Omental fat pad (tissue), 4 donors: ENCODE measurements around the gene ATP6V0E2. TPM values are rescaled to one million over a fixed set of nuclear protein-coding genes. Genes with fewer than 3 reads are reported as not detected.
A peak's percentile ranks its signal among the peaks of the same experiment; 100 is the strongest.

Experiments
- ATAC-seq: fragments of 150-250 bp; one replicate; pipeline ENCODE4 v1.9.1; 2016; ENCODE audit warnings: mild to moderate bottlenecking, moderate library complexity; ENCODE audit not compliant: low FRiP score
- DNase-seq: peaks from one replicate; pipeline ENCODE4 v3.0.0-alpha.2; 2019; ENCODE audit warnings: low spot score
- total RNA-seq, 4 donors: library from RNA; depleted of rRNA; stranded (reverse); fragments of >200 nt; gene quantifications; one replicate each; pipeline ENCODE4 v1.1.0, GENCODE V29; 2016
- TF ChIP-seq, protein P1 (sequence below), 3 donors: fragments of 450-650 bp; IDR thresholded peaks; one replicate each; pipeline ENCODE4 v1.5.1; 2016 to 2017; ENCODE audit warnings: antibody characterized with exemption in 3 of 3, mild to moderate bottlenecking in 3 of 3, moderate library complexity in 2 of 3

ATP6V0E2 gene
- total RNA-seq, 4 donors from 2014 or later: 7.1 to 21.2 (median 11.1) TPM

DNA sequence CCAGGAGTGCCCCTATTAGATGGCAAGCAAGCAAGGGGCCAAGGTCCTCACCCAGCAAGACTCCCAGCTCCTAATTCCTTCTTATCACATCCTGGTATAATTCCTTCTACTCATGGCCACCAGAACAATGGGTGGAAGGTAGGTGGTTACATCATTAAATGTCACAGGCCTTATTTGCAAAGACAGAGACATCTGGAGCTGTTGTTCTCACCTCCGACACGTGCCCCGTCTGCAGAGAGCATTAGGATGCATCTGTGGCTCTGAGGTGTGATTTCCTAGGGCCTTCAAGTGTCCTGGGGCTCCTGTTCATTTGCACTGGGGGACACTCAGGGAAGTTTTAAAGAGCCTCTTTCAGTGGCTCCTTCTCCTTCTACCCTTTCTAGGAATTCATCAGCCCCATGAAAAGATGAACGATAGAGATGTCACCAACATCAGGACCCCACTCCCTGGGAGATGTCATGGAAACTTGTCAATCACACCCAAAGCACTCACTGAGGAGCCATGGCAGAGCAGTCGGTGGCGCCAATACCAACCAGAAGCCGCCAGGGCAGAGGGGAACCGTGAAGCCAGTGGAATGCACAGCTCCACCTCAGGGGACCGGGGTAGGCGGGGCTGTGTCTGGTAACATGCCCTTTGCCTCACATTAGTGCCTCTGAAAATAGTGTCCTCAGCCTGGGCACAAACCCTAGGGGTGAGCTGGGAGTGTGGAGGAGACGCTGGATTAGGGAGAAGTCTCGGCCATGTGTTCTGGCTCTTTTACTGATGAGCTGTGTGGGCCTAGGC, 2.9 kb upstream of the ATP6V0E2 start:
- no peak for ATAC-seq
- no peak for DNase-seq
- TF ChIP-seq, protein P1, sequence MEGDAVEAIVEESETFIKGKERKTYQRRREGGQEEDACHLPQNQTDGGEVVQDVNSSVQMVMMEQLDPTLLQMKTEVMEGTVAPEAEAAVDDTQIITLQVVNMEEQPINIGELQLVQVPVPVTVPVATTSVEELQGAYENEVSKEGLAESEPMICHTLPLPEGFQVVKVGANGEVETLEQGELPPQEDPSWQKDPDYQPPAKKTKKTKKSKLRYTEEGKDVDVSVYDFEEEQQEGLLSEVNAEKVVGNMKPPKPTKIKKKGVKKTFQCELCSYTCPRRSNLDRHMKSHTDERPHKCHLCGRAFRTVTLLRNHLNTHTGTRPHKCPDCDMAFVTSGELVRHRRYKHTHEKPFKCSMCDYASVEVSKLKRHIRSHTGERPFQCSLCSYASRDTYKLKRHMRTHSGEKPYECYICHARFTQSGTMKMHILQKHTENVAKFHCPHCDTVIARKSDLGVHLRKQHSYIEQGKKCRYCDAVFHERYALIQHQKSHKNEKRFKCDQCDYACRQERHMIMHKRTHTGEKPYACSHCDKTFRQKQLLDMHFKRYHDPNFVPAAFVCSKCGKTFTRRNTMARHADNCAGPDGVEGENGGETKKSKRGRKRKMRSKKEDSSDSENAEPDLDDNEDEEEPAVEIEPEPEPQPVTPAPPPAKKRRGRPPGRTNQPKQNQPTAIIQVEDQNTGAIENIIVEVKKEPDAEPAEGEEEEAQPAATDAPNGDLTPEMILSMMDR (IDR thresholded peaks at IDR 0.05): no peak

DNA sequence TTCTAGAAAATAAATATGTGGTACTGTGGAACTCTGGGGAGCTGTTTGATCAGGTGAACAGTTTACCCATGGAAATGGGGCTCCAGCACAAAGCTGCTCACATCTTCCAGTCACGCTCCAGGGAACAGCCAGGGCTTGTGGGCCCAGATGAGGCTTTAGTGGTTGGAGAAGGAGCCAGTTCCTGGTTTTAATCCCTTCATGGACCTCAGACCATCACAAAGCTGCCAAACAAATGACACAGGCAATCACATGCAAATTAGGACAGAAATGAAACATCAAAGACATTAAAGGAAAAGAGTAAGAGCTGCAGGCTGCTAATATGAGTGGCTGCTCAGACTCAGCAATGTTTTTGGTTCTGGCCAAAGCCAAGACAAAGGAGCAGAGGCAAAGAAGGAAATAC, 2.2 kb upstream of the ATP6V0E2 start:
- DNase-seq (no peak), ATAC-seq (no peak)
- TF ChIP-seq, protein P1 (IDR thresholded peaks at IDR 0.05): no peak

DNA sequence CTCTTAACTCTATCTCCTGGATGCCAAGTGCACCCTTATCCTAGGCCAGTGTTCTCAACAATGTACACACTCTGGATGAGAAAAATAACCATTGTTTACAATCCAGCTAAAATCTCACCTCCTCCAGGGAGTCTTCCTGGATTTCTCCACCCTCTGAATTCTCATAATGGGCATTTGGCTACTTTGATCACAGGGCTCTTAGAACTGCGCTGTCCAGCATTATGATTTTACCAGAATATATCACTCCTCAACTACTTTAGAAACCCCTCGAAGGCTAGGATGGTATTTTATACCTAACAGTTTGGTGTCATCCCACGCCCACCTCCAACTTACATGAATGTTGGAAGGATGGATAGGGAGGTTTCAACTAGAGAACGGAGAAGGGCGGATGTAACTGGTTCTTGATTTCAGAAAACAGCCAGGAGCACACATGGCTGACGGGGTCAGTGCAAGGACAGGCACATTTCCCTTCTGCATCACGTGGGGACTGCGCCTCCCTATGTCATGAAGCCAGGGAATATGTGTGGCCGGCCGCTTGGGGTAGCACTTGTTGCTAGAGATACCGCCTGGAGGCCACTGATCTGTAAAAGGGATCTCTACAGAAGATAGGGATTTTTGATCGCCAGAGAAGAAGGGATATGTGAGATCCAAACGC, 1.2 kb upstream of the ATP6V0E2 start:
- TF ChIP-seq, protein P1 (IDR thresholded peaks at IDR 0.05): no peak
- DNase-seq (peak; percentile 36), ATAC-seq (peak; percentile 66)

- DNase-seq (no peak), ATAC-seq (no peak)
- TF ChIP-seq, protein P1 (IDR thresholded peaks at IDR 0.05): no peak
Measured at GRCh38 chr7:149873970-149874643, 338 bp downstream of the ATP6V0E2 start.

DNA sequence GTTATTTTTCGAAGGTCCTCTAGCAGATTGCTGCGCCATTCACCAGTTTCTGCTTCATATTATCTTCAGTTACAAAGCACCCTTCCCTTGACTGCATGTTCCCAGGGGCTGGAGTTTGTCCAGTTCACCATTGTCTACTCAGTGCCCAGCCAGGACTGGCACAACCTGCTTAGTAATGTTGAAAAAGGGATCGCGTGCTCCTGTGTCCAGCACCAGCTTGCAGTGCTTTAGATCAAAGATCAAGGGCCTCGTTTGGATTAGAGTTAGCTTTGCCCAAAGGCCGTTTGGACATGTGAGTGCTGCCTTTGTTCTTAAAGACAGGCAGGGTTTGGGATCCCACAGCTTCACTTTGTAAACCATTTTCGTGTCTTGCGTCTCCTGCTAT, 867 bp downstream of the ATP6V0E2 start:
- ATAC-seq: no peak

GRCh38 chr7:149875396-149875795, 1.6 kb downstream of the ATP6V0E2 start:
- TF ChIP-seq, protein P1 (IDR thresholded peaks at IDR 0.05): no peak
- ATAC-seq (no peak), DNase-seq (peak; percentile 17)

More for the DNA sequence above, 867 bp downstream of the ATP6V0E2 start:
- TF ChIP-seq, protein P1 (IDR thresholded peaks at IDR 0.05): no peak
- no peak for DNase-seq
